ENCODE data around the gene ATP1B2.

Gene ATP1B2, protein sequence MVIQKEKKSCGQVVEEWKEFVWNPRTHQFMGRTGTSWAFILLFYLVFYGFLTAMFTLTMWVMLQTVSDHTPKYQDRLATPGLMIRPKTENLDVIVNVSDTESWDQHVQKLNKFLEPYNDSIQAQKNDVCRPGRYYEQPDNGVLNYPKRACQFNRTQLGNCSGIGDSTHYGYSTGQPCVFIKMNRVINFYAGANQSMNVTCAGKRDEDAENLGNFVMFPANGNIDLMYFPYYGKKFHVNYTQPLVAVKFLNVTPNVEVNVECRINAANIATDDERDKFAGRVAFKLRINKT

DNA sequence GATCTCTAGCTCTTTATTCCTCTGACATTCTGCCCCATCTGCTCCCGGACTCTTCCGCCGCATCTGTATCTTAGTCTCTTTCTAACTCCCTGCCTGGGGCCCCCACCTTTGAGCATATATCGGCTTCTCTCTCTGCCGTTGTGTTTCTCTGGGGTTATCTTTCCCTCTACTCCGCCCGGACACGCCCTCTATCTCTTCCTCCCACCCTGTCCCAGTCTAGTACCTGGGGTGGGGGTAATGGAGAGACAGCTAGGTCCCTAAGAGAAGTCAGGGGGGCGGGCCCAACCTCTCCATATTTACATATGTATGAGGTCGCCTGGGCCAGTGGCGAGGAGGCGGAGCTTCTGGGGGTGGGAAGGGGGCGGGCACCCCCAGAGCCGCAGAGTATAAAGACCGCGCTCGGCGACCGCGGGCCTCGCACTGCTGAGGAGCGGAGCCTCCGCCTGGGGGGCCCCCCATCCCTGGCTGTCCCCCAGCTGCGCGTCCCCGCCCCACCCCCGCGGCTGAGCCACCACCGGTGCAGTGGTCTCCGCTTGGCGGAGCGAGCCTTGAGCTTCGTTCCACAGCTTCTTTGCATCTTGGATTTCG, at the start of gene ATP1B2:
Gene ATP1B2 (plus strand): TSS at position 418 of the 588 bp plus-strand sequence. CDS start 593 bp downstream, outside the sequence.
- Histone ChIP-seq H3K4me1 (ENCODE audit: low read depth, poor library complexity, severe bottlenecking) (no peaks in the 10 kb centered on the region), H2AFZ (ENCODE audit: low read depth) (no peak within 1 kb of the TSS), H3K79me2 (ENCODE audit: insufficient read depth, low read depth) (no peaks in the 10 kb centered on the region), H3K27me3 (ENCODE audit: insufficient read depth, low read depth) (no peaks in the 10 kb centered on the region), H3K27ac (no peak within 1 kb of the TSS), H3K9ac (no peak within 1 kb of the TSS), H3K36me3 (ENCODE audit: insufficient read depth) (no peaks in the 10 kb centered on the region), H4K20me1 (ENCODE audit: insufficient read depth) (no peaks in the 10 kb centered on the region), H3K4me2 (no peak within 1 kb of the TSS), H3K4me3 (IDR thresholded peaks at IDR 0.05; ENCODE audit: insufficient read depth, low read depth, low read length) (no peak within 1 kb of the TSS)
- TF ChIP-seq, protein P1, sequence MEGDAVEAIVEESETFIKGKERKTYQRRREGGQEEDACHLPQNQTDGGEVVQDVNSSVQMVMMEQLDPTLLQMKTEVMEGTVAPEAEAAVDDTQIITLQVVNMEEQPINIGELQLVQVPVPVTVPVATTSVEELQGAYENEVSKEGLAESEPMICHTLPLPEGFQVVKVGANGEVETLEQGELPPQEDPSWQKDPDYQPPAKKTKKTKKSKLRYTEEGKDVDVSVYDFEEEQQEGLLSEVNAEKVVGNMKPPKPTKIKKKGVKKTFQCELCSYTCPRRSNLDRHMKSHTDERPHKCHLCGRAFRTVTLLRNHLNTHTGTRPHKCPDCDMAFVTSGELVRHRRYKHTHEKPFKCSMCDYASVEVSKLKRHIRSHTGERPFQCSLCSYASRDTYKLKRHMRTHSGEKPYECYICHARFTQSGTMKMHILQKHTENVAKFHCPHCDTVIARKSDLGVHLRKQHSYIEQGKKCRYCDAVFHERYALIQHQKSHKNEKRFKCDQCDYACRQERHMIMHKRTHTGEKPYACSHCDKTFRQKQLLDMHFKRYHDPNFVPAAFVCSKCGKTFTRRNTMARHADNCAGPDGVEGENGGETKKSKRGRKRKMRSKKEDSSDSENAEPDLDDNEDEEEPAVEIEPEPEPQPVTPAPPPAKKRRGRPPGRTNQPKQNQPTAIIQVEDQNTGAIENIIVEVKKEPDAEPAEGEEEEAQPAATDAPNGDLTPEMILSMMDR (conservative IDR thresholded peaks at IDR 0.05; ENCODE audit: low read depth, low read length) = no peak

DNA sequence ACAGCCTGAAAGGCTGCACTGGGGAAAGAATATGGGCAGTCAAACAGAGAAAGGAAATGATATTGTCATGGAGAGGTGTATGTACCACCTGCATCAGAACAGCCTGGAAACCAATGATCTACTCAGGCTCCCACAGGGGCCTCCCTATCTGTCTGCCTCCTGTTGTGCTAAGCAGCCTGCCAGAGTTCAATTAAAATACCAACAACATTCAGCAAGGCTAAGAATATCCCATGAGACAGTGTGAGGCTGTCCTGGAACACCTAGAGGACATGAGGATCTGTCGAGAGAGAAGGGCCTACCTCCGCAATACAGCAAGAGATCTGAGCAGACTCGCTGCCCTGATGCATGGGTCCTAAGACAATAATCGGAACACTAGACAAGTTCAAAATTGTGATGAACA, 44.4 kb upstream of the ATP1B2 start:
- TF ChIP-seq, protein P1 (conservative IDR thresholded peaks at IDR 0.05; ENCODE audit: low read depth, low read length) = no peak

DNA sequence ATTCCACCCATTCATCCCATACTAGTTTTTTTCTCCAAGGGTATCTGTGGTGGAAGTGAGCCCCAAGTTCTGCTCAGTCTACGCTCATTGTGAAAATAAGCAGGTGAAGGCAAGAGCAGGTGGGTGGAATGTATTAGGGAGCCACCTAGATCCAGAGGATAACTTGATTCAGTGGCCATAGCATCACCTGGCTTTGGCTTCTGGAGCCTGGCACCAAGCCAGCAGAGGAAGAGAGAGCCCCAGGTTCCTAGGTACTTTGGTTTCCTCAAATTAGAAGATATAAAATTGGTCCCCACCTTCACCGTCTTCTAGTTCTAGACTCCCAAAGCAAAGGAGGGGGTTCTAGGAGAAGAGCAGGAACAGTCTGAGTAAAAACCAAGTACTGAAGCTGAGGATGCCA, 40.1 kb upstream of the ATP1B2 start:
- Histone ChIP-seq H3K27ac (no peak overlapping the region), H3K79me2 (ENCODE audit: insufficient read depth, low read depth) (no peaks in the 10 kb centered on the region), H3K4me1 (ENCODE audit: low read depth, poor library complexity, severe bottlenecking) (no peaks in the 10 kb centered on the region), H3K4me2 (no peak overlapping the region), H2AFZ (ENCODE audit: low read depth) (no peak overlapping the region), H3K4me3 (IDR thresholded peaks at IDR 0.05; ENCODE audit: insufficient read depth, low read depth, low read length) (no peak overlapping the region), H3K27me3 (ENCODE audit: insufficient read depth, low read depth) (no peaks in the 10 kb centered on the region), H3K9ac (no peak overlapping the region), H3K36me3 (ENCODE audit: insufficient read depth) (no peaks in the 10 kb centered on the region), H4K20me1 (ENCODE audit: insufficient read depth) (no peaks in the 10 kb centered on the region)
- TF ChIP-seq, protein P1 (conservative IDR thresholded peaks at IDR 0.05; ENCODE audit: low read depth, low read length) = no peak

More for the DNA sequence above, 44.4 kb upstream of the ATP1B2 start:
- Histone ChIP-seq H3K36me3 (ENCODE audit: insufficient read depth) (no peaks in the 10 kb centered on the region), H3K27ac (no peak overlapping the region), H3K4me2 (no peak overlapping the region), H4K20me1 (ENCODE audit: insufficient read depth) (no peaks in the 10 kb centered on the region), H3K4me1 (ENCODE audit: low read depth, poor library complexity, severe bottlenecking) (no peaks in the 10 kb centered on the region), H2AFZ (ENCODE audit: low read depth) (no peak overlapping the region), H3K79me2 (ENCODE audit: insufficient read depth, low read depth) (no peaks in the 10 kb centered on the region), H3K4me3 (IDR thresholded peaks at IDR 0.05; ENCODE audit: insufficient read depth, low read depth, low read length) (no peak overlapping the region), H3K27me3 (ENCODE audit: insufficient read depth, low read depth) (no peaks in the 10 kb centered on the region), H3K9ac (no peak overlapping the region)

DNA sequence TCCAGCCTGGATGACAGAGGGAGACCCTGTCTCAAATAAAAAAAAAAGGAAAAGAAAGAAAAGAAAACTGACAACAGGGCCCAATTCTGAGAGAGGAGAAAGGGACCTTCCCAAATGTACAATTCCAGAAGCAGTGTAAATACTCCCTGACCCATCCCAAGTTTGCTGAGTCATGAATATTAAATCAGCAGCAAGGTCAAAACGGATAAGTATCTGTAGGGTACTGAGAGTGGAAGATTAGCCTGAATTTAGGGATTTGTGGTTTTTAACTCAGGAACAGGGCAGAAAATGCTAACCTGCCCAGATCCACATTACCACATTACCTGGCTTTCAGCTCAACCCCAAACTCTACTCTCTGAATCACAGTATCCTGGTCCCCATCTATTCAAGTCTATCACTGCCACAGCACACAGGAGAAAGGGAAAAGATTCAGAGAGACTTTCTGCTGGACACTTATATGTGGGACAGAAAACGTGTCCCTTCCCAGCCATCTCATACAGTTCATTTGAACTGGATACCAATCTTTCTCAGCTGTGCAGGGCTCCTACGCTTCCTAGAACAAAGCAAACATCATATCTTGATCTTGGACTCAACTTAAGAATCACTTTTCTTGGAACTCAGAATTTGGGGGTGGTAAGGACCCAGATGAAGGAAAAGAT, 39.0 kb upstream of the ATP1B2 start:
- no peak overlapping the region for H2AFZ ChIP-seq (ENCODE audit: low read depth)
- H3K27me3 ChIP-seq (ENCODE audit: insufficient read depth, low read depth) = no peaks in the 10 kb centered on the region
- no peaks in the 10 kb centered on the region for H4K20me1 ChIP-seq (ENCODE audit: insufficient read depth)
- no peak overlapping the region for H3K9ac ChIP-seq
- H3K4me2 ChIP-seq = no peak overlapping the region
- no peaks in the 10 kb centered on the region for H3K36me3 ChIP-seq (ENCODE audit: insufficient read depth)
- no peaks in the 10 kb centered on the region for H3K79me2 ChIP-seq (ENCODE audit: insufficient read depth, low read depth)
- no peak overlapping the region for H3K27ac ChIP-seq
- H3K4me3 ChIP-seq (IDR thresholded peaks at IDR 0.05; ENCODE audit: insufficient read depth, low read depth, low read length) = no peak overlapping the region
- TF ChIP-seq, protein P1 (conservative IDR thresholded peaks at IDR 0.05; ENCODE audit: low read depth, low read length) = no peak
- H3K4me1 ChIP-seq (ENCODE audit: low read depth, poor library complexity, severe bottlenecking) = no peaks in the 10 kb centered on the region

Data from KMS-11 (cell line).